ENCODE results near the gene PLCG2.

GRCh38 chr16:81876273-81876900 lies 97.3 kb downstream of the PLCG2 start:
- TF ChIP-seq POLR2A (IDR thresholded peaks at IDR 0.05) (no peak), CTCF (IDR thresholded peaks at IDR 0.05) (no peak), EP300 (IDR thresholded peaks at IDR 0.05) (no peak), POLR2AphosphoS5 (IDR thresholded peaks at IDR 0.05) (no peak)
